ENCODE results near the gene EYS. TPM values are rescaled to one million over a fixed set of nuclear protein-coding genes. Genes with fewer than 3 reads are reported as not detected.
A peak's percentile ranks its signal among the peaks of the same experiment; 100 is the strongest.

Gene EYS
- total and polyA plus RNA-seq, 2 of the 13 experiments (the other 11 are each of a cell fraction or from before 2014, with no cell fraction given) = 0.04 to 0.07 TPM

DNA sequence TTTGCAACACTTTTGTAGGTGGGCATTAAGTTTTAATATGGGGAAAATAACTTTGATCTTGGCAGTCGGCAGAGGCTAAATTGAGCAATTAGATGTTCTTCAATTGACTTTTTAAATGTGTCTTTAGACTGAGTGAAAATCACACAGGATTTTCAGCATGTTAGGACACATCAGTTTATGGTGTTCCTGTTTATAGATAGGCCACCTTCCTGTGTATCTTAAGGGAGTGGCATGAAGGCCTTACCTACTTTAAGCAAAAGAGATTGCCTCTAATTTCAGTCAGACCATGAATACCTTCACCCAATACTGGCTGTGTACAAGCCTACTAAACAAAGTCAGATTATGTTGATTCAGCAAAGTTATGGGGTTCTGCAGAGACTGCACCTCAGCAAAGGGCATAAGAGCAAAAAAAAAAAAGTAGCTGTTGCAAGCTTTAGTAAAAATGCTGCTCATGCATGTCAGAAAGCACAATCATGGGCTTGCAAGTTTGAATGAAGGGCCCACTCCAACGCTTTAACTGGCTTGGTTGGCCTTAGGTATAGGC, 1223.0 kb downstream of the EYS start:
- TF ChIP-seq MAFF (IDR thresholded peaks at IDR 0.05; ENCODE audit: low read depth, low read length) = peak; percentile 82
- no peak for TF ChIP-seq ZNF326 (CRISPR knock-in tag; IDR thresholded peaks at IDR 0.05; ENCODE audit: borderline replicate concordance)
- peak; percentile 63 to 82 for TF ChIP-seq MAFK (conservative IDR thresholded peaks at IDR 0.05 in 1 of 2, IDR thresholded peaks at IDR 0.05 in 1 of 2; ENCODE audit: low read length in 2 of 2)
- in situ Hi-C loops (cut with HindIII; ENCODE audit: extremely low pct_ligation_motif_present, low pct_unique_long_range_greater_than_20kb) (no loop called here), intact Hi-C loops (cut with micrococcal nuclease; ENCODE audit: unreplicated experiment) (no loop called here)
- H3K4me2 ChIP-seq (ENCODE audit: low read depth, low read length) = no peak overlapping the region
- ChIA-PET POLR2A (no interaction called here), CTCF (ENCODE audit: low intra/inter-chr PET ratio, low total read pairs) (no interaction called here)
- no TSS peak for BruUV-seq (replicated peaks)
- no peaks in the 10 kb centered on the region for H3K9me3 ChIP-seq (ENCODE audit: low read length)
- H3K36me3 ChIP-seq (replicated peaks in 1 of 2; ENCODE audit: control insufficient read depth in 1 of 2, insufficient read depth in 2 of 2, low read length in 2 of 2) = no peaks in the 10 kb centered on the region
- WGBS (ENCODE audit: low lambda C conversion rate) = 2% methylated on average over 2 of the region's 2 CpGs
- ATAC-seq (no peak), DNase-seq (ENCODE audit: low spot score) (no peak), FAIRE-seq (no peak)
- H3K4me3 ChIP-seq (replicated peaks in 1 of 3; ENCODE audit: insufficient read depth in 1 of 3, low read depth in 2 of 3, low read length in 3 of 3) = no peak overlapping the region
- H3K27ac ChIP-seq (ENCODE audit: extremely low read length, insufficient read depth, low read length) = no peak overlapping the region
- no peaks in the 10 kb centered on the region for H3K4me1 ChIP-seq (ENCODE audit: insufficient read depth, low read length)
- no peak overlapping the region for H3K9ac ChIP-seq (ENCODE audit: insufficient read depth, low read depth, low read length)
- no peaks in the 10 kb centered on the region for H4K20me1 ChIP-seq (ENCODE audit: insufficient read depth, low read length)
- no peaks in the 10 kb centered on the region for H3K79me2 ChIP-seq (ENCODE audit: insufficient read depth, low read length)
- no peak overlapping the region for H2AFZ ChIP-seq (ENCODE audit: low read length)
- no peaks in the 10 kb centered on the region for H3K27me3 ChIP-seq (ENCODE audit: control insufficient read depth in 1 of 2, insufficient read depth in 2 of 2, low read length in 2 of 2)

DNA sequence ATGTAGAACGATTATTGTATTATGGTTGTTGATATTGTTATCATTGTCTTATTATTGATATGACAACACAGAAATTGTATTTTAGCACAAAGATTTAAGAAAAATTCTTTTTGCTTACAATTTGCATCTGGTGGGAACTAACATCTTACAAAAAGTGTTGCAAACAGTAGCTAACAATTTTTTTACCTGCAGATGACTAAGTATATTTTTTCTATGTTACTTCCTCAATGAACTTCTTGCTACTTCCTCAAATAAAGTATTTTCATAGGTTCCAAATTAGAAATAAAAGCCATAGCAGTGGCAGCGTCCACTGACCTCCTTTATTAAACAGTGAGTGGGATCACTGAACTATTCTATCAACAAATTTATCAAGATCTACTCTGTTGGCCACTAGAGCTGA, 1224.4 kb downstream of the EYS start:
- TF ChIP-seq CHD2 (IDR thresholded peaks at IDR 0.05; ENCODE audit: low read depth, low read length) = no peak
- TF ChIP-seq, protein P1, sequence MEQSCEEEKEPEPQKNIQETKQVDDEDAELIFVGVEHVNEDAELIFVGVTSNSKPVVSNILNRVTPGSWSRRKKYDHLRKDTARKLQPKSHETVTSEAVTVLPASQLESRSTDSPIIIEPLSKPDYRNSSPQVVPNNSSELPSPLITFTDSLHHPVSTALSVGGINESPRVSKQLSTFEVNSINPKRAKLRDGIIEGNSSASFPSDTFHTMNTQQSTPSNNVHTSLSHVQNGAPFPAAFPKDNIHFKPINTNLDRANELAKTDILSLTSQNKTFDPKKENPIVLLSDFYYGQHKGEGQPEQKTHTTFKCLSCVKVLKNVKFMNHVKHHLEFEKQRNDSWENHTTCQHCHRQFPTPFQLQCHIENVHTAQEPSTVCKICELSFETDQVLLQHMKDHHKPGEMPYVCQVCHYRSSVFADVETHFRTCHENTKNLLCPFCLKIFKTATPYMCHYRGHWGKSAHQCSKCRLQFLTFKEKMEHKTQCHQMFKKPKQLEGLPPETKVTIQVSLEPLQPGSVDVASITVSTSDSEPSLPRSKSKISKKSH (CRISPR knock-in tag; IDR thresholded peaks at IDR 0.05; ENCODE audit: borderline replicate concordance) = no peak
- BruUV-seq (replicated peaks) = no TSS peak
- CTCF ChIA-PET (ENCODE audit: low intra/inter-chr PET ratio, low total read pairs) = no interaction called here
- DNase-seq (ENCODE audit: low spot score) (no peak), FAIRE-seq (no peak), ATAC-seq (no peak)
- no peaks in the 10 kb centered on the region for H3K9me3 ChIP-seq (ENCODE audit: low read length)
- 0% methylated on average over 2 of the region's 2 CpGs for WGBS (ENCODE audit: low lambda C conversion rate)
- H2AFZ ChIP-seq (ENCODE audit: low read length) = no peak overlapping the region
- no peaks in the 10 kb centered on the region for H3K79me2 ChIP-seq (ENCODE audit: insufficient read depth, low read length)
- POLR2A ChIA-PET = no interaction called here
- H3K9ac ChIP-seq (ENCODE audit: insufficient read depth, low read depth, low read length) = no peak overlapping the region
- H4K20me1 ChIP-seq (ENCODE audit: insufficient read depth, low read length) = no peaks in the 10 kb centered on the region
- H3K4me1 ChIP-seq (ENCODE audit: insufficient read depth, low read length) = no peaks in the 10 kb centered on the region
- H3K27ac ChIP-seq (ENCODE audit: extremely low read length, insufficient read depth, low read length) = no peak overlapping the region
- no peak overlapping the region for H3K4me3 ChIP-seq (replicated peaks in 1 of 3; ENCODE audit: insufficient read depth in 1 of 3, low read depth in 2 of 3, low read length in 3 of 3)
- intact Hi-C loops (cut with micrococcal nuclease; ENCODE audit: unreplicated experiment) (no loop called here), in situ Hi-C loops (cut with HindIII; ENCODE audit: extremely low pct_ligation_motif_present, low pct_unique_long_range_greater_than_20kb) (no loop called here)
- H3K36me3 ChIP-seq (replicated peaks in 1 of 2; ENCODE audit: control insufficient read depth in 1 of 2, insufficient read depth in 2 of 2, low read length in 2 of 2) = no peaks in the 10 kb centered on the region
- no peaks in the 10 kb centered on the region for H3K27me3 ChIP-seq (ENCODE audit: control insufficient read depth in 1 of 2, insufficient read depth in 2 of 2, low read length in 2 of 2)
- no peak overlapping the region for H3K4me2 ChIP-seq (ENCODE audit: low read depth, low read length)

Data from HepG2 (cell line).